OCI-M2 (cell line): ENCODE results near the gene CMPK2.

Source experiments
- DNase-seq: peaks from one replicate; lab custom pipeline; 2025; ENCODE audit not compliant: unreplicated experiment; lab: John Stamatoyannopoulos, UW

Gene CMPK2

GRCh38 chr2:6812857-6813530, 52.7 kb downstream of the CMPK2 start:
- no peak for DNase-seq

DNA sequence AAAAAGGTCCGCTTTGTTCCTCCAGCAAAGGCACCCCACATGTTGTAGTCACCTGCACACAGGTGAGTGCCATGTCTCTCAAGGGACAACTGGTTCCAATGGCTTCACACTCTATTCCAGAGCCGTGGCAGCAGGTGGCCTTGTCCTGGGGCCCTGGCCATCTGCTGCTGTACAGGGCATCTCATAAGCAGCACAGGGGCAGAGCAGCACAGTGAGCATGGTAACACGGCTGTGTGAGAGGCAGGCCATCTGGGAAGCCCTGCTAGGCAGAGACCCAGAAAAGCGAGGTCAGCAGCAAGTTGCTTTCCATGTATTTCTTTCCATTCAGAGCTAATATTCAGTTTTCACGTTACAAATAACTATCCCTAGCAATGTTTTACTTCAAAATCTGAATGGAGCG, 54.7 kb downstream of the CMPK2 start:
- no peak for DNase-seq

GRCh38 chr2:6808426-6808825, 57.3 kb downstream of the CMPK2 start:
- DNase-seq, result no peak

DNA sequence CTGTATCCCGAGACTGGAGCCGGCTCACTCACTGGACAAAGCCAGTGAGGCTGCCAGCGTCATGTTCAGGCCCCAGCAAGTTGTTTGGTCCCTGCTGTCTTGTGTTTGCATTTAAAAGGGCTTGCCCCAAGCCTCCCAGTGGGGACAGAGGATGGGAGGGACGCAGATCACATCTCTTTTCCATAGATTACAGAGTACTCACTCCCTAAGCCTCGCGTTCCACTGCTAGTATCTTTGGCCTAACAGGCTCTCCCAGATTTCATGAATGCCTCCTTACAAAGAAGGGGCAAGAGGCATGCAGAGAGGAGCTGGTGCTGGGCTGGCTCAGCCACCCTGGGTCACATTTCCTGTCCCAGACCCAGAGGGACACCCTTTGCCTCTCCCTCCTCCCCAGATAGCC, 59.1 kb downstream of the CMPK2 start:
- DNase-seq, result no peak

DNA sequence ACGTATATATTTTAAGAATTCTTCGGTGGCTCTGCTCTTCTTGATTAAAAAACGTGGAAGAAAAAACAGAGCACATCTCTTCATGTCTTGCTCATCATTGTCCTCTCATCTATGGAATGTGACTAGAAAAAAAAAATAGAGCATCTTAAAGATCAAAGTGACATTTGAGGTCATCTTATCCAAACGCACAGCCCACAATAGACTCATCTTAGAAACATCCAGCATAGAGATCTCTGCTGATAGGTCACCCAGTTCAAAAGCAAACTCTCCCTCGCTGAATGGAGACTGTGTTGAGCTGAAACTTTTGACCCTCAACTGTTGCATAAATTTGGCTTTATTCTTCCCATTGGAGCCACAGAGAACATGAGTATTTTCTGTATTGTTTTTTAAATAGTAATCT, 65.2 kb downstream of the CMPK2 start:
- no peak for DNase-seq
